AG09319 (cell line): ENCODE measurements around the gene GRID1.

ENCODE experiments used
- DNase-seq: peaks from one replicate; pipeline ENCODE4 v3.0.0-alpha.2; 2010; ENCODE audit warnings: low read depth; ENCODE audit errors: extremely low read depth
- CTCF ChIP-seq: IDR thresholded peaks from 2 replicates; pipeline ENCODE4 v1.5.1; 2011; ENCODE audit warnings: low read depth, mild to moderate bottlenecking, inconsistent platforms, low read length, moderate library complexity

Gene GRID1

GRCh38 chr10:85600744-85601081 lies 765.9 kb downstream of the GRID1 start:
- no peak for DNase-seq
- no peak for TF ChIP-seq CTCF

GRCh38 chr10:85600026-85600743 lies 766.4 kb downstream of the GRID1 start:
- no peak for TF ChIP-seq CTCF
- DNase-seq, result no peak

GRCh38 chr10:85599081-85599480 lies 767.5 kb downstream of the GRID1 start:
- no peak for DNase-seq
- no peak for TF ChIP-seq CTCF

- DNase-seq, result no peak
These were observed 767.9 kb downstream of the GRID1 start for GRCh38 chr10:85598646-85599045.

GRCh38 chr10:85597006-85597405 lies 769.6 kb downstream of the GRID1 start:
- TF ChIP-seq CTCF, result no peak
- no peak for DNase-seq

More at GRCh38 chr10:85598646-85599045, 767.9 kb downstream of the GRID1 start:
- no peak for TF ChIP-seq CTCF

GRCh38 chr10:85596389-85596788 lies 770.2 kb downstream of the GRID1 start:
- TF ChIP-seq CTCF, result no peak
- DNase-seq, result no peak

GRCh38 chr10:85594239-85594638 lies 772.4 kb downstream of the GRID1 start:
- DNase-seq, result no peak
- TF ChIP-seq CTCF, result no peak
